Adrenal gland (tissue), 12 donors: ENCODE measurements around the gene GPR85. TPM values are rescaled to one million over a fixed set of nuclear protein-coding genes. Genes with fewer than 3 reads are reported as not detected.

Source experiments
- DNase-seq, 7 donors: peaks; one replicate each; pipeline ENCODE4 v3.0.0-alpha.2; 2019 to 2020
- H3K27ac ChIP-seq, 5 donors: fragments of 200-600 bp; sonication (generic) in 4 of 5; 1 replicate in 3 of 5; 2 replicates in 2 of 5; pipeline versions ENCODE4 v1.5.1 to v1.8.0; 2016 to 2020; ENCODE audit warnings: mild to moderate bottlenecking in 1 of 5
- H3K27me3 ChIP-seq: fragments of 200-600 bp; 2 replicates; pipeline ENCODE4 v1.8.0; 2021
- H3K36me3 ChIP-seq, 2 donors: fragments of 200-600 bp; replicated peaks in 1 of 2; 1 replicate in 1 of 2; 2 replicates in 1 of 2; pipeline versions ENCODE4 v1.5.1 to v1.8.0; 2018 to 2022
- H3K4me1 ChIP-seq, 2 donors: fragments of 200-600 bp; replicated peaks in 1 of 2; 1 replicate in 1 of 2; 2 replicates in 1 of 2; pipeline versions ENCODE4 v1.5.1 to v1.8.0; 2018 to 2021
- H3K4me3 ChIP-seq, 4 donors: fragments of 200-600 bp; sonication (generic) in 3 of 4; one replicate each; pipeline ENCODE4 v1.5.1; 2016 to 2018
- H3K9me3 ChIP-seq, 3 donors: fragments of 200-600 bp; sonication (generic) in 1 of 3; replicated peaks in 1 of 3; 1 replicate in 2 of 3; 2 replicates in 1 of 3; pipeline versions ENCODE4 v1.5.1 to v1.8.0; 2016 to 2021
- POLR2A ChIP-seq, 2 donors: fragments of 450-650 bp; IDR thresholded peaks; one replicate each; pipeline ENCODE4 v1.6.1; 2017; ENCODE audit warnings: antibody characterized with exemption in 2 of 2, mild to moderate bottlenecking in 2 of 2, moderate library complexity in 1 of 2
- WGBS, 4 donors: extraction: QIAGEN DNeasy Blood & Tissue Kit in 2 of 4; methylation state at CpG; one replicate each; pipeline versions ENCODE4 v1.1.5 to v1.1.7; 2013 to 2017; 5-methylcytosine and 5-hydroxymethylcytosine counted together
- intact Hi-C, 2 donors: fragments of 100-400 bp; cut with DNase I; formaldehyde crosslinking; loops; one replicate each; pipeline versions ENCODE4 v1.14.1 to v1.15.0; 2022 to 2023
- polyA plus RNA-seq, 3 donors: library from polyadenylated mRNA; stranded (reverse); fragments of 200-250 nt in 2 of 3; fragments of 350-450 nt in 1 of 3; fragmentation: Illumina TruSeq in 1 of 3; extraction: RNeasy Lipid Tissue Mini Kit (QIAGEN cat#74804) in 1 of 3; gene quantifications; one replicate each; pipeline ENCODE4 v1.2.3, GENCODE V29; 2013 to 2014
- total RNA-seq, 9 donors: library from RNA; depleted of rRNA in 4 of 9; stranded (reverse); fragments of >200 nt in 4 of 9; fragments of 120-200 nt in 1 of 9; fragmentation: NEBNext Ultra II Directional in 1 of 9; extraction: Animal tissue kit (Norgen Biotek cat#: 25700) in 1 of 9; gene quantifications; one replicate each; pipeline versions ENCODE4 v1.1.0 to v1.2.4, GENCODE V29; 2013 to 2023
- TF ChIP-seq, protein P1 (sequence below), 6 experiments: fragments of 450-650 bp in 4 of 6; fragments of 200-600 bp in 2 of 6; sonication (generic) in 1 of 6; IDR thresholded peaks; 1 replicate in 5 of 6; 2 replicates in 1 of 6; pipeline versions ENCODE4 v1.5.1 to v1.8.0; 2016 to 2021; ENCODE audit warnings: antibody characterized with exemption in 6 of 6, mild to moderate bottlenecking in 2 of 6, moderate library complexity in 1 of 6
- donor health status: healthy with polysubstance abuse.
- donor health status: Bipolar disorder and iron deficiency.
- donor health status: DM: yes; HTN: yes; CAD: no.
- donor health status: DM: no; HTN: no; CAD: no.
- donor health status: DM: no; HTN: no; CAD: no.
- donor health status: DM: yes; HTN: yes; CAD: no.

Gene GPR85
- total and polyA plus RNA-seq, 12 donors, result 0.46 to 2.3 (median 1.1) TPM; not detected in 1

DNA sequence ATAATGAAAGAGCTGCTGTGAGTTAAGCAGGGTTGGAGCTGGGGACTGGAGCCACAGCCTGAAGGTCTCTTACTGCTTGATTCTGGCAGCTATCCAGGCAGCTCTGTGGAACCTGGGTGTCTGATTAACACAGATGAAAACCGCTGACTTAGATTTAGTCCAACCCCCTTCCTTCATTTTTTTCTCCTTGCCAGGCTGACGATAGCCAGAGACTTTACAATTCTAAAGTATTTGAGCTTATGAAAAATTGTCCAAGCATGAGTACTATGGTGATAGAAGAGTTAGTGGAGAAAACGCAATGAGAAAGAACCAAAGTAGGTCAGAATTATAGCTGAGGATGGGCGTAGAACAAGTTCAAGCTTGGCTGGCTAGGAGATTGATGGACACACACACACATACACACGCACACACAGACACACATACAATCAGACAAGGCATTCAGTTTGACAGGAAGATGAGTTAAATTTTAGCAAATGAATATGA lies 13.5 kb upstream of the GPR85 start:
- 36 to 41% (median 38%) methylated on average over 5 of the region's 5 CpGs for WGBS, 4 donors
- DNase-seq, result peak; percentile 60 to 84 (median 77)
- TF ChIP-seq, protein P1, sequence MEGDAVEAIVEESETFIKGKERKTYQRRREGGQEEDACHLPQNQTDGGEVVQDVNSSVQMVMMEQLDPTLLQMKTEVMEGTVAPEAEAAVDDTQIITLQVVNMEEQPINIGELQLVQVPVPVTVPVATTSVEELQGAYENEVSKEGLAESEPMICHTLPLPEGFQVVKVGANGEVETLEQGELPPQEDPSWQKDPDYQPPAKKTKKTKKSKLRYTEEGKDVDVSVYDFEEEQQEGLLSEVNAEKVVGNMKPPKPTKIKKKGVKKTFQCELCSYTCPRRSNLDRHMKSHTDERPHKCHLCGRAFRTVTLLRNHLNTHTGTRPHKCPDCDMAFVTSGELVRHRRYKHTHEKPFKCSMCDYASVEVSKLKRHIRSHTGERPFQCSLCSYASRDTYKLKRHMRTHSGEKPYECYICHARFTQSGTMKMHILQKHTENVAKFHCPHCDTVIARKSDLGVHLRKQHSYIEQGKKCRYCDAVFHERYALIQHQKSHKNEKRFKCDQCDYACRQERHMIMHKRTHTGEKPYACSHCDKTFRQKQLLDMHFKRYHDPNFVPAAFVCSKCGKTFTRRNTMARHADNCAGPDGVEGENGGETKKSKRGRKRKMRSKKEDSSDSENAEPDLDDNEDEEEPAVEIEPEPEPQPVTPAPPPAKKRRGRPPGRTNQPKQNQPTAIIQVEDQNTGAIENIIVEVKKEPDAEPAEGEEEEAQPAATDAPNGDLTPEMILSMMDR (IDR thresholded peaks at IDR 0.05), result no peak
- peaks cover 0 to 7% of the 10 kb centered on the region in 2 donors for H3K4me1 ChIP-seq
- intact Hi-C loops, result no loop called here
- no peaks in the 10 kb centered on the region for H3K36me3 ChIP-seq
- peak overlapping the region in 2 of 4 donors; percentile 12 to 13 for H3K4me3 ChIP-seq
- H3K27me3 ChIP-seq, result no peaks in the 10 kb centered on the region
- H3K27ac ChIP-seq, result no peak overlapping the region
- H3K9me3 ChIP-seq, result no peaks in the 10 kb centered on the region

DNA sequence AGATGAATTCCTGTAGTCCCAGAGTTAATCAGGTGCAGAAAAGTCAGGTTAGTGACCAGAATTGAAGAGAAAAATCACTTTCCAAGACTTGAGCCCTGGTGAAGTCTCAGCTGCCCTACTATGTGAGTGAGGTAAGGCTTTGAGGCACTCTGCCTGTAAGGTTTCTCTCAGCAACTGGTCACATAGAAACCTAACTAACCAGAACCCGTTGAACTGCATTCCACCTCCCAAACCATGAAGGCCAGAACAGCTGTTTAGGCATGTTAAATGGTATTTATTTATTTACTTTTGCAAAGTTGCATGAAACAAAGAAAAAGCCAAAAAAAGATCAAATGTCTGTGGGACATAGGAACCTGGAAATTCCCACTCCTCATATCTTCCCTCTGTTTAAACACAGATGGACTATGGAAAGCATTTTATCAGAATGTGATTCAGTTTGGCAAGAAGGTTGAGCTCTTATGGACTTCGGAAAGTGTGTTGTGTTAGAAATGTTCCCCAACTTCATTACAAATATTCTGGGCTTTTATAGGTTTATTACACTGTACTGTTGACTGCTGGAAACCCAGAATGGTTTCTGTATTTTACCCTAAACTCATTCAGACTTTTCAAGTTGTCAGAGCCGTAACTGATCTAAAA lies 12.8 kb upstream of the GPR85 start:
- no peak for DNase-seq
- H3K4me3 ChIP-seq, result peak overlapping the region in 2 of 4 donors; percentile 12 to 13
- no peak for TF ChIP-seq POLR2A (IDR thresholded peaks at IDR 0.05)
- TF ChIP-seq, protein P1 (IDR thresholded peaks at IDR 0.05), result no peak
- 50 to 63% (median 55%) methylated on average over 3 of the region's 3 CpGs for WGBS, 4 donors
- intact Hi-C loops, result no loop called here
- H3K9me3 ChIP-seq, result no peaks in the 10 kb centered on the region
- no peaks in the 10 kb centered on the region for H3K36me3 ChIP-seq
- no peak overlapping the region for H3K27ac ChIP-seq
- no peaks in the 10 kb centered on the region for H3K27me3 ChIP-seq
- H3K4me1 ChIP-seq, result peaks cover 0 to 7% of the 10 kb centered on the region in 2 donors

DNA sequence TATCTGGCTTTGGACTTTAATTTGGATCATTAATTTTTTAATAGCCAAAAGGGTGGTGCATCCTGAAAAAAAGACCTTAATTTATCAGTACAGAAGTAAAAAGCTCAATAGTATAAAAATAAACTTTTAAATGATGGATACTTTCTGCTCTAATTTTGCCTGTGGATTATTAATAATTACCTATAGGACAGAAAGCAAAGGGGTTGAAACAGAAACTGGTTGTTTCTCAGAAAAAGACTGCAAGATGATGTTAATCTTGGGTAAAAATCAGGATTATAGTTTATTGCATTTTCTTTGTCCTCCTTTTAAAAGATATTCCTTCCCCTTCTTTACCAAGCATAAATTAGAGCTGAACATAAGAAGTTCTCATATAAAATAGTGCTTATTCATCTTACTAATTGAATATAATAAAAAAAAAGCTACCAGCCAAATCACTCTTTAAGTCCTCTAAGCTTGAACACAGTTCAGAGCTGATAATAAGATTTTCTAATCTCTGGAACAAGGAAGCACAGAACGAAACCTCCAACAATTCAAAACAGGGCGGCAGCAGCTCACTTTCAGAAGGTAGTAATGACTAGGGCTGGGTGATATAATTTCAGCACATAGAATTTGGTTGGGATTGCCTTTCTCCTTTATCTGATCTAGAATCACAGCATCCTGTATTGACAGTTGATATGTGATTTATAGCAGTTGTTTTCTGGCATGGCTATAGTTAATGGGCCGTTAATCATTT lies 8.1 kb upstream of the GPR85 start:
- no peaks in the 10 kb centered on the region for H3K36me3 ChIP-seq
- no peak for TF ChIP-seq POLR2A (IDR thresholded peaks at IDR 0.05)
- TF ChIP-seq, protein P1 (IDR thresholded peaks at IDR 0.05), result no peak
- H3K27ac ChIP-seq, result no peak overlapping the region
- no peaks in the 10 kb centered on the region for H3K9me3 ChIP-seq
- peaks cover 0 to 7% of the 10 kb centered on the region in 2 donors for H3K4me1 ChIP-seq
- no peak for DNase-seq
- intact Hi-C loops, result no loop called here
- no peak overlapping the region for H3K4me3 ChIP-seq
- no peaks in the 10 kb centered on the region for H3K27me3 ChIP-seq
- 80 to 88% (median 84%) methylated on average over 3 of the region's 3 CpGs for WGBS, 4 donors

DNA sequence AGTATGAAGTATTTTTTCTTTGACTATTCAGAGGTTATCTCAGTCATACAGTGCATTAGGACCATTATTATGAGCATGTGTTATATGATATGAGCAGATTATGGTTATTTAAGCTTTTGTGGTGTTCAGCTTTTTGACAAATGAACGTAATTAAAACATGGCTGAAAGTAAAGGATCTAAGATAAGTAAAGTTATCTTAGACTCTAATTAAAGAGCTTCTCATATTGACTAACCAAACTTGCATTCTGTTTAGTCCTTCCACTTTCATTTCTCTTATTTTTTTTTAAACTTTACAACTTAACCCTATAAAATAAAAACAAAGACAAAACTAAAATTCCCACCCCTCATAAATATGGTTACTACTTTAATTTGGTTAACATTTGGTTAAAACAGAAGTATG lies 6.9 kb upstream of the GPR85 start:
- Histone ChIP-seq H3K4me3 (no peak overlapping the region), H3K9me3 (no peaks in the 10 kb centered on the region), H3K4me1 (no peaks in the 10 kb centered on the region), H3K27ac (no peak overlapping the region), H3K36me3 (no peaks in the 10 kb centered on the region), H3K27me3 (no peaks in the 10 kb centered on the region)
- 73 to 77% (median 75%) methylated on average over 1 of the region's 1 CpG for WGBS, 4 donors
- intact Hi-C loops, result no loop called here
- DNase-seq, result no peak
- no peak for TF ChIP-seq POLR2A (IDR thresholded peaks at IDR 0.05)
- TF ChIP-seq, protein P1 (IDR thresholded peaks at IDR 0.05), result no peak
